Fibroblast of the aortic adventitia (primary cell): ENCODE results near the gene NAV2. TPM values are rescaled to one million over a fixed set of nuclear protein-coding genes. Genes with fewer than 3 reads are reported as not detected.

ENCODE experiments used
- DNase-seq: peaks from one replicate; pipeline ENCODE4 v3.0.0-alpha.2; 2010; ENCODE audit warnings: low read depth
- H3K4me3 ChIP-seq: 2 replicates; pipeline ENCODE4 v1.5.1; 2011; ENCODE audit warnings: low read depth, mild to moderate bottlenecking, control low read depth, low read length, moderate library complexity
- CTCF ChIP-seq: IDR thresholded peaks from 2 replicates; pipeline ENCODE4 v1.5.1; 2011; ENCODE audit warnings: mild to moderate bottlenecking, low read length, control low read depth, inconsistent platforms; ENCODE audit not compliant: insufficient read depth
- total RNA-seq: library from RNA; depleted of rRNA; stranded (reverse); fragments of >200 nt; gene quantifications from 2 replicates; pipeline ENCODE4 v1.2.3, GENCODE V29; 2012; ENCODE audit warnings: low replicate concordance

Gene NAV2
- total RNA-seq, 1 donor, result 44.6 TPM

GRCh38 chr11:20047006-20047768 is 334.6 kb downstream of the NAV2 start:
- no peak overlapping the region for H3K4me3 ChIP-seq
- no peak for TF ChIP-seq CTCF
- no peak for DNase-seq

GRCh38 chr11:20047769-20048154 is 335.1 kb downstream of the NAV2 start:
- no peak for TF ChIP-seq CTCF
- no peak overlapping the region for H3K4me3 ChIP-seq
- DNase-seq, result no peak

- DNase-seq, result peak; percentile 78
- H3K4me3 ChIP-seq, result no peak overlapping the region
- TF ChIP-seq CTCF, result no peak
Measured at GRCh38 chr11:20048246-20048645, 335.6 kb downstream of the NAV2 start.

- TF ChIP-seq CTCF, result no peak
- no peak overlapping the region for H3K4me3 ChIP-seq
- no peak for DNase-seq
Measured at GRCh38 chr11:20048707-20049106, 336.1 kb downstream of the NAV2 start.

GRCh38 chr11:20049231-20049630 is 336.6 kb downstream of the NAV2 start:
- H3K4me3 ChIP-seq, result no peak overlapping the region
- TF ChIP-seq CTCF, result no peak
- peak; percentile 57 for DNase-seq

- no peak for TF ChIP-seq CTCF
- DNase-seq, result no peak
- H3K4me3 ChIP-seq, result no peak overlapping the region
Measured at GRCh38 chr11:20050048-20050447, 337.4 kb downstream of the NAV2 start.
